HEK293T (cell line): ENCODE results near the gene FCRL4.

Source experiments
- CTCF ChIA-PET: fragments of 350-600 bp; formaldehyde crosslinking; extraction: SDS; loops from one replicate; lab custom pipeline; 2021; ENCODE audit warnings: antibody characterized with exemption, inconsistent platforms; lab: Yijun Ruan, JAX
- POLR2A ChIA-PET: fragments of 350-600 bp; formaldehyde crosslinking; extraction: SDS; loops from one replicate; lab custom pipeline; 2020; ENCODE audit warnings: antibody characterized with exemption, inconsistent platforms; lab: Yijun Ruan, JAX
- DNase-seq: peaks from one replicate; pipeline ENCODE4 v3.0.0; 2012; ENCODE audit warnings: mixed read lengths; ENCODE audit errors: extremely low spot score
- ARNT ChIP-seq: fragments of 450-650 bp; IDR thresholded peaks from 2 replicates; pipeline ENCODE4 v1.6.1; 2017; ENCODE audit warnings: mild to moderate bottlenecking
- BHLHE40 ChIP-seq: fragments of 450-650 bp; IDR thresholded peaks from 2 replicates; pipeline ENCODE4 v1.6.1; 2016; ENCODE audit warnings: mild to moderate bottlenecking, moderate library complexity, borderline replicate concordance
- CTBP1 ChIP-seq: fragments of 450-650 bp; IDR thresholded peaks from 2 replicates; pipeline ENCODE4 v1.6.1; 2016; ENCODE audit warnings: borderline replicate concordance
- ELF4 ChIP-seq: fragments of 450-650 bp; IDR thresholded peaks from 2 replicates; pipeline ENCODE4 v1.6.1; 2017; ENCODE audit warnings: antibody characterized with exemption
- FOXA1 ChIP-seq: fragments of 450-650 bp; IDR thresholded peaks from 2 replicates; pipeline ENCODE4 v1.6.1; 2016; ENCODE audit warnings: mild to moderate bottlenecking
- FOXK2 ChIP-seq: fragments of 450-650 bp; IDR thresholded peaks from 2 replicates; pipeline ENCODE4 v1.6.1; 2016; ENCODE audit warnings: mild to moderate bottlenecking
- FOXM1 ChIP-seq: fragments of 450-650 bp; IDR thresholded peaks from 2 replicates; pipeline ENCODE4 v1.6.1; 2017; ENCODE audit warnings: mild to moderate bottlenecking, borderline replicate concordance
- HDGF ChIP-seq: fragments of 450-650 bp; IDR thresholded peaks from 2 replicates; pipeline ENCODE4 v1.6.1; 2017; ENCODE audit warnings: antibody characterized with exemption, borderline replicate concordance
- L3MBTL2 ChIP-seq: fragments of 450-650 bp; conservative IDR thresholded peaks from 2 replicates; pipeline ENCODE4 v1.6.1; 2016; ENCODE audit warnings: mild to moderate bottlenecking
- LEF1 ChIP-seq: fragments of 450-650 bp; IDR thresholded peaks from 2 replicates; pipeline ENCODE4 v1.6.1; 2017; ENCODE audit warnings: mild to moderate bottlenecking, borderline replicate concordance
- NFRKB ChIP-seq: fragments of 450-650 bp; IDR thresholded peaks from 2 replicates; pipeline ENCODE4 v1.6.1; 2016; ENCODE audit warnings: mild to moderate bottlenecking, moderate library complexity
- SP1 ChIP-seq: fragments of 450-650 bp; IDR thresholded peaks from 2 replicates; pipeline ENCODE4 v1.6.1; 2017
- SUZ12 ChIP-seq: fragments of 450-650 bp; IDR thresholded peaks from 2 replicates; pipeline ENCODE4 v1.6.1; 2016; ENCODE audit warnings: mild to moderate bottlenecking
- TARDBP ChIP-seq: fragments of 450-650 bp; IDR thresholded peaks from 2 replicates; pipeline ENCODE4 v1.6.1; 2016
- ZNF384 ChIP-seq: fragments of 450-650 bp; IDR thresholded peaks from 2 replicates; pipeline ENCODE4 v1.6.1; 2016
- TF ChIP-seq, protein P1 (sequence below): fragments of 450-650 bp; IDR thresholded peaks from 2 replicates; pipeline ENCODE4 v1.6.1; 2016

Gene FCRL4

DNA sequence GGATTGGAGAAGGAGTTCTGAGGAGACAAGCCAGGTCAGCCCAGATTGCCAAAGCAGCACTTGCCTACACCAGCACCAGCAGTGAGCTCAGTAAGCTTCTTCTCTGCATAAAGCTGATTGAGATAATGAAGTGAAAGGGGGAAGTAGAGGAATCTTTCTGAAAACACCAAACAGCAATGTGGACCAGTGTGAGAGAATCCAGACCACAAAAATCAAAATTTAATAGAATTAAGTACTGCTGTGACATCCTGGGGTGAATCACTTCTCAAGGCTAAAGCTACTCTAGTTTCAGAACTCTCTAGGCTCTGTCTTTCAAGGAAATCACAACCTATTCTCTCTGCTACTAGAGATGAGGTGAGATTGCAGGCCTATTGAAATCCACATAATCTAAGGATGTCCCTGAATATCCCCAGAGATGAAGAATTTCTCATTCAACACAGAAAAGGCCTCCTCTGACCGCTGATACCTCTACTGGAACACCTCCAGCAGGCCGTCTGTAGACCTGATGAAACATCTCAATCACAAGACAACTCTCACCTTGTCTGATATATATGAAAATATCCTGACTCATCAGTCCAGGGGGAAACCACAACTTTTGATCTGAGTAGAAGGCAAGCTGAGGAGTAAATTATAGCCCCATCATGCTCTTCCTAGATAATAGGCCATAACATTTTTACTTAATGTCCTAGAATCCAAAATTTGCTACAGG lies at the start of gene FCRL4:
Gene FCRL4, minus strand, starts transcription at position 127 of the 709 bp plus-strand sequence. CDS start 141 bp downstream, outside the sequence.
- CTCF ChIA-PET = no interaction called here
- TF ChIP-seq HDGF (no peak), SP1 (no peak), CTBP1 (no peak), FOXK2 (no peak), TARDBP (no peak), NFRKB (no peak), SUZ12 (no peak), BHLHE40 (no peak), L3MBTL2 (no peak), LEF1 (no peak), ZNF384 (no peak), ELF4 (no peak), FOXA1 (no peak), ARNT (no peak), FOXM1 (no peak)
- TF ChIP-seq, protein P1, sequence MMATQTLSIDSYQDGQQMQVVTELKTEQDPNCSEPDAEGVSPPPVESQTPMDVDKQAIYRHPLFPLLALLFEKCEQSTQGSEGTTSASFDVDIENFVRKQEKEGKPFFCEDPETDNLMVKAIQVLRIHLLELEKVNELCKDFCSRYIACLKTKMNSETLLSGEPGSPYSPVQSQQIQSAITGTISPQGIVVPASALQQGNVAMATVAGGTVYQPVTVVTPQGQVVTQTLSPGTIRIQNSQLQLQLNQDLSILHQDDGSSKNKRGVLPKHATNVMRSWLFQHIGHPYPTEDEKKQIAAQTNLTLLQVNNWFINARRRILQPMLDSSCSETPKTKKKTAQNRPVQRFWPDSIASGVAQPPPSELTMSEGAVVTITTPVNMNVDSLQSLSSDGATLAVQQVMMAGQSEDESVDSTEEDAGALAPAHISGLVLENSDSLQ = no peak

DNA sequence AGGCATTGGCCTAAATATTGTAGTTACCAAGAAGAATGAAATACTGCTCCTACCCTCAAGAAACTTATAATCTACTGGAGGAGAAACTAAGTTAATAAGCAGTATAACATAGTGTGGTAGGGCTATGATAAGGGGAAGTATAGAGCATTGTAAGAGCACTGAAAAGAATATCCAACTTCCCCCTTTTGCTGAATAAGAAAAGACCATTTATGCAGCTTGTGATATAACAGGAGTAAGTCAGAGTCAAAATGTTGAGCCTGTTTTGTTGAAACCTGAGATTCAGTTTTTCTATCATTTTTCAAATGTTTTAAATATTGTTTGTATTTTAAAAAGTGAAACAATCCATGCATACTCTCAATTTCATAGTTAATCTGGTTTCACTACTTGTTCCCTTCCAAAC lies 48.3 kb upstream of the FCRL4 start:
- ChIA-PET CTCF (no interaction called here), POLR2A (no interaction called here)
- TF ChIP-seq FOXM1 (no peak), L3MBTL2 (no peak), BHLHE40 (no peak), LEF1 (no peak), HDGF (no peak), SUZ12 (no peak), CTBP1 (no peak), ELF4 (no peak), FOXK2 (no peak), NFRKB (no peak), SP1 (no peak), ZNF384 (no peak), TARDBP (no peak)
- no peak for DNase-seq

More for the DNA sequence above, at the start of gene FCRL4:
- no peak for DNase-seq
- POLR2A ChIA-PET = no interaction called here

DNA sequence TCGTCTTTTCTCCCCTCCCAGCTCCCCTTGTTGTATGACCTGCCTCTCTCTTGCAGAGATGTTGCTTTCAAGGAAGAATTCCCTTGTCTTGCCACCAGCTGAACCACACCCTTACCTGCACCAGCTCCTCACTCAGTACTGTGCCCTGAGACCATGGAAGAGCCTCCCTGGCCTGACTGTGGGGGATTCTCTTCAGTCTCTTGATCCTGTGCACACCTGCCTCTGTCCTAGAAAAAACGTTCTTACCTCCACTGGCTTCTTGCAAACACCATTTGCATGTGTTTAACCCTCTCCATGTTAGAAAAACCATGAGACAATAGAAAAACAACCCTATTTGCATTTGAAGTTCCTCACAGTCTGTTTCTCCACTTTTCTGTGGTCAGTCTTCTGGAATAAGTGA lies 43.3 kb upstream of the FCRL4 start:
- TF ChIP-seq HDGF (no peak), CTBP1 (no peak), SUZ12 (no peak), NFRKB (no peak), FOXK2 (no peak), ARNT (no peak), FOXA1 (no peak), TARDBP (no peak), FOXM1 (no peak), ZNF384 (no peak), ELF4 (no peak), LEF1 (no peak), L3MBTL2 (no peak), BHLHE40 (no peak), SP1 (no peak)
- TF ChIP-seq, protein P1 = no peak
- POLR2A ChIA-PET = no interaction called here
- DNase-seq = no peak
- CTCF ChIA-PET = no interaction called here

DNA sequence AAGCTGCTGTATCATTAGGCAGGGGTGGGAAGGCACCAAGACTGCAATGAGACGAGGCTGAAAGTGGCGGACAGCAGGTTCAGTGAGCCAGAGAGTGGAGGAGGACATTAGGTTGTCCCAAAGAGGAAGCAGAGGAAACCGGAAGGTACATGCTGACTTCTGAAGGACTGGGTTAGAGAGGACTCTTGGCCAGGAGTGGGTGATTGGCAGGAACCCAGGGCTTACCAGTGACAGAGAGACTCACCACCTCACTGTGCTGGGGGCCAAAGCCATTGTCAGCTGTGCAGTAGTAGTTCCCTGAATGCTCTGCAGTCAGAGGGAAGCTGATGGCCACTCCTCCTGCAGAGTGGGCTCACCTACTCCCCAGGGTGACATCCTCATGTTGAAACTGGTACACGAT lies 41.9 kb upstream of the FCRL4 start:
- no peak for DNase-seq
- TF ChIP-seq ARNT (no peak), LEF1 (no peak), FOXA1 (no peak), TARDBP (no peak), SUZ12 (no peak), L3MBTL2 (no peak), ZNF384 (no peak), CTBP1 (no peak), NFRKB (no peak), HDGF (no peak), BHLHE40 (no peak), FOXK2 (no peak), FOXM1 (no peak), SP1 (no peak), ELF4 (no peak)
- TF ChIP-seq, protein P1 = no peak
- ChIA-PET CTCF (no interaction called here), POLR2A (no interaction called here)

DNA sequence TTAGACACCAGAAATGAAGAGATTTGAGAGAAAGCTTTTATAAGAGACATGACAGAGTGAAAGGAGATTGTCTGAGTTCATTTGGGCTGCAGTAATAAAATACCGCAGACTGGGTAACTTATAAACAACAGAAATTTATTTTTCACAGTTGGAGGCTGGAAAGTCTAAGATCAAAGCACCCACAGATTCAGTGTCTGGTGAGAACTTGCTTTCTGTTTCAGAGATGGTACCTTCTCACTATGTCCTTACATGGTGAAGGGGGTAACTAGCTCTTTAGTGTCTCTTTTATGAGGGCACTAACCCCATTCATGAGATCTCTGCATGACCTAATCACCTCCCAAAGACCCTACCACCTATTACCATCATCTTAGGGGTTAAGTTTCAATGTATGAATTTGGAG lies 30.9 kb upstream of the FCRL4 start:
- TF ChIP-seq ELF4 (no peak), CTBP1 (no peak), LEF1 (no peak), HDGF (no peak), NFRKB (no peak), L3MBTL2 (no peak), FOXM1 (no peak), SUZ12 (no peak)
- TF ChIP-seq, protein P1 = no peak
- ChIA-PET POLR2A (no interaction called here), CTCF (no interaction called here)
- DNase-seq = no peak
